Neural cell (in vitro differentiated cells): ENCODE measurements around the gene DZIP1L. TPM values are rescaled to one million over a fixed set of nuclear protein-coding genes. Genes with fewer than 3 reads are reported as not detected.

Experiments
- H2AFZ ChIP-seq: fragments of 200-600, 300-800 bp; sonication (generic), shearing (Covaris generic); 2 replicates; pipeline ENCODE4 v1.6.0; 2014; ENCODE audit warnings: low read depth, mild to moderate bottlenecking, antibody characterized with exemption, low read length, moderate library complexity
- H3F3A ChIP-seq: fragments of 200-600 bp; shearing (Covaris generic); 2 replicates; pipeline ENCODE4 v1.6.1; 2016; ENCODE audit warnings: mild to moderate bottlenecking, moderate library complexity, mixed read lengths, antibody characterized with exemption, low read length; ENCODE audit not compliant: insufficient read depth, poor library complexity, severe bottlenecking
- H3K27ac ChIP-seq: fragments of 200-600, 300-800 bp; sonication (generic), shearing (Covaris generic); 2 replicates; pipeline ENCODE4 v1.5.1; 2014; ENCODE audit warnings: mild to moderate bottlenecking, low read length, moderate library complexity
- H3K27me3 ChIP-seq: fragments of 300-800, 200-600 bp; sonication (generic), shearing (Covaris generic); 2 replicates; pipeline ENCODE4 v1.6.0; 2014; ENCODE audit warnings: mild to moderate bottlenecking, low read depth, low read length, moderate library complexity; ENCODE audit not compliant: insufficient read depth
- H3K36me3 ChIP-seq: fragments of 300-800, 200-600 bp; sonication (generic), shearing (Covaris generic); 2 replicates; pipeline ENCODE4 v1.5.1; 2014; ENCODE audit warnings: mild to moderate bottlenecking, antibody characterized with exemption, low read length, moderate library complexity; ENCODE audit not compliant: insufficient read depth
- H3K4me2 ChIP-seq: fragments of 300-800, 200-600 bp; sonication (generic), shearing (Covaris generic); 2 replicates; pipeline ENCODE4 v1.6.0; 2014; ENCODE audit warnings: mild to moderate bottlenecking, low read length
- H3K4me3 ChIP-seq: fragments of 300-800, 200-600 bp; sonication (generic), shearing (Covaris generic); 2 replicates; pipeline ENCODE4 v1.5.1; 2014; ENCODE audit warnings: mild to moderate bottlenecking, low read length, moderate library complexity
- H3K79me2 ChIP-seq: fragments of 200-600 bp; shearing (Covaris generic); replicated peaks from 2 replicates; pipeline ENCODE4 v1.6.0; 2014; ENCODE audit warnings: mild to moderate bottlenecking, low read length, moderate library complexity; ENCODE audit not compliant: insufficient read depth
- H3K9ac ChIP-seq: fragments of 300-800, 200-600 bp; sonication (generic), shearing (Covaris generic); 2 replicates; pipeline ENCODE4 v1.6.1; 2016; ENCODE audit warnings: mild to moderate bottlenecking, low read length, mixed read lengths
- H3K9me2 ChIP-seq: fragments of 200-600 bp; shearing (Covaris generic); 2 replicates; pipeline ENCODE4 v1.6.1; 2016; ENCODE audit warnings: mild to moderate bottlenecking, low read length, mixed read lengths; ENCODE audit not compliant: insufficient read depth
- H3K9me3 ChIP-seq: fragments of 200-600, 300-800 bp; sonication (generic), shearing (Covaris generic); 2 replicates; pipeline ENCODE4 v1.6.1; 2016; ENCODE audit warnings: mild to moderate bottlenecking, mixed run types, low read length, moderate library complexity, mixed read lengths
- H4K20me1 ChIP-seq: fragments of 200-600 bp; shearing (Covaris generic); 2 replicates; pipeline ENCODE4 v1.6.1; 2016; ENCODE audit warnings: mild to moderate bottlenecking, mixed run types; ENCODE audit not compliant: insufficient read depth
- EP300 ChIP-seq: fragments of 450-650 bp; conservative IDR thresholded peaks from 2 replicates; pipeline ENCODE4 v1.6.1; 2014; ENCODE audit warnings: antibody characterized with exemption, mild to moderate bottlenecking, moderate library complexity; ENCODE audit not compliant: poor library complexity, severe bottlenecking
- EZH2 ChIP-seq: fragments of 200-600, 300-800 bp; shearing (Covaris generic), sonication (generic); IDR thresholded peaks from 2 replicates; pipeline ENCODE4 v1.6.1; 2014; ENCODE audit warnings: antibody characterized with exemption, low read length, borderline replicate concordance, mild to moderate bottlenecking; ENCODE audit not compliant: insufficient read depth, poor library complexity, severe bottlenecking
- MXI1 ChIP-seq: fragments of 450-650 bp; conservative IDR thresholded peaks from 2 replicates; pipeline ENCODE4 v1.6.1; 2014; ENCODE audit warnings: antibody characterized with exemption, mild to moderate bottlenecking; ENCODE audit not compliant: poor library complexity, severe bottlenecking
- POLR2AphosphoS5 ChIP-seq: IDR thresholded peaks from 2 replicates; pipeline ENCODE4 v1.6.1; 2012
- RAD21 ChIP-seq: fragments of 450-650 bp; conservative IDR thresholded peaks from 2 replicates; pipeline ENCODE4 v1.6.1; 2014; ENCODE audit warnings: antibody characterized with exemption, mild to moderate bottlenecking, moderate library complexity
- SMC3 ChIP-seq: fragments of 450-650 bp; conservative IDR thresholded peaks from 2 replicates; pipeline ENCODE4 v1.6.1; 2014; ENCODE audit warnings: antibody characterized with exemption, mild to moderate bottlenecking, moderate library complexity; ENCODE audit not compliant: poor library complexity
- TAF1 ChIP-seq: IDR thresholded peaks from 2 replicates; pipeline ENCODE4 v1.6.1; 2012; ENCODE audit warnings: low read depth
- polyA plus RNA-seq: library from polyadenylated mRNA; depleted of rRNA; stranded (reverse); fragments of >200 nt; gene quantifications from 2 replicates; pipeline ENCODE4 v1.2.3, GENCODE V29; 2014
- TF ChIP-seq, protein P1 (sequence below): fragments of 450-650 bp; IDR thresholded peaks from 2 replicates; pipeline ENCODE4 v1.5.1; 2014; ENCODE audit warnings: antibody characterized with exemption, mild to moderate bottlenecking, moderate library complexity; ENCODE audit not compliant: poor library complexity, severe bottlenecking
- TF ChIP-seq, protein P2 (sequence below): IDR thresholded peaks from 2 replicates; pipeline ENCODE4 v1.6.1; 2012; ENCODE audit warnings: borderline replicate concordance

DZIP1L gene
- polyA plus RNA-seq, 1 donor from 2014 or later = 1.7 TPM

DNA sequence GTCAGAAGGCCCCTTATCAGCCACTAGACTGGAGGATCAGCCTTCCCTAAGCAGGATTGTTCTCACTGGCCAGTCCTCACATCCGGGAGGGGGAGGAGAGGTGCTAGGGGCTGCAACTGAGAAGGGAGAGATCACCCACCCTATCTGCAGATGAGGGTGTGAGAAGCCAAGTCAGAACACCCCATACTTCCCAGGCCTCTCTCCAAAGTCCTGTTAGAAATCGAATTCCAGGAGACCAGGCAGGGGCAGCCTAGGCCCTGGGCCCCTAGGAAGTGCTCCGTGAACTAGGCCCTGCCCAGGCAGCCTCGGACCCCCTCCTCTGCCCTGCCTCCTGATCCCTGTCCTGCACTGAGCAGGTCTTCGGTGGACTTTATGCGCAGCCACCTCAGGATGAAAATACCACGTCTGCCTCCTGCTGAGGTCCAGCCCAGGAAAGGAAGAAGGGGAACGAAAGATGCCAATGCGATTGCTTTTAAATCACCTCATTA is 933 bp downstream of the DZIP1L start:
- Histone ChIP-seq H3K9ac (peak overlapping the region; percentile 65), H3K27ac (no peak overlapping the region), H3K36me3 (no peaks in the 10 kb centered on the region), H4K20me1 (no peaks in the 10 kb centered on the region), H3K4me2 (peak overlapping the region; percentile 48), H3K4me3 (peak overlapping the region; percentile 91), H3K9me2 (no peaks in the 10 kb centered on the region), H3K79me2 (peaks cover 6% of the 10 kb centered on the region), H3F3A (no peaks in the 10 kb centered on the region), H3K27me3 (no peaks in the 10 kb centered on the region), H2AFZ (no peak overlapping the region), H3K9me3 (no peaks in the 10 kb centered on the region)
- TF ChIP-seq, protein P1, sequence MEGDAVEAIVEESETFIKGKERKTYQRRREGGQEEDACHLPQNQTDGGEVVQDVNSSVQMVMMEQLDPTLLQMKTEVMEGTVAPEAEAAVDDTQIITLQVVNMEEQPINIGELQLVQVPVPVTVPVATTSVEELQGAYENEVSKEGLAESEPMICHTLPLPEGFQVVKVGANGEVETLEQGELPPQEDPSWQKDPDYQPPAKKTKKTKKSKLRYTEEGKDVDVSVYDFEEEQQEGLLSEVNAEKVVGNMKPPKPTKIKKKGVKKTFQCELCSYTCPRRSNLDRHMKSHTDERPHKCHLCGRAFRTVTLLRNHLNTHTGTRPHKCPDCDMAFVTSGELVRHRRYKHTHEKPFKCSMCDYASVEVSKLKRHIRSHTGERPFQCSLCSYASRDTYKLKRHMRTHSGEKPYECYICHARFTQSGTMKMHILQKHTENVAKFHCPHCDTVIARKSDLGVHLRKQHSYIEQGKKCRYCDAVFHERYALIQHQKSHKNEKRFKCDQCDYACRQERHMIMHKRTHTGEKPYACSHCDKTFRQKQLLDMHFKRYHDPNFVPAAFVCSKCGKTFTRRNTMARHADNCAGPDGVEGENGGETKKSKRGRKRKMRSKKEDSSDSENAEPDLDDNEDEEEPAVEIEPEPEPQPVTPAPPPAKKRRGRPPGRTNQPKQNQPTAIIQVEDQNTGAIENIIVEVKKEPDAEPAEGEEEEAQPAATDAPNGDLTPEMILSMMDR = no peak
- TF ChIP-seq EP300 (no peak), RAD21 (no peak), MXI1 (no peak), EZH2 (no peak), TAF1 (no peak), SMC3 (no peak), POLR2AphosphoS5 (no peak)
- TF ChIP-seq, protein P2, sequence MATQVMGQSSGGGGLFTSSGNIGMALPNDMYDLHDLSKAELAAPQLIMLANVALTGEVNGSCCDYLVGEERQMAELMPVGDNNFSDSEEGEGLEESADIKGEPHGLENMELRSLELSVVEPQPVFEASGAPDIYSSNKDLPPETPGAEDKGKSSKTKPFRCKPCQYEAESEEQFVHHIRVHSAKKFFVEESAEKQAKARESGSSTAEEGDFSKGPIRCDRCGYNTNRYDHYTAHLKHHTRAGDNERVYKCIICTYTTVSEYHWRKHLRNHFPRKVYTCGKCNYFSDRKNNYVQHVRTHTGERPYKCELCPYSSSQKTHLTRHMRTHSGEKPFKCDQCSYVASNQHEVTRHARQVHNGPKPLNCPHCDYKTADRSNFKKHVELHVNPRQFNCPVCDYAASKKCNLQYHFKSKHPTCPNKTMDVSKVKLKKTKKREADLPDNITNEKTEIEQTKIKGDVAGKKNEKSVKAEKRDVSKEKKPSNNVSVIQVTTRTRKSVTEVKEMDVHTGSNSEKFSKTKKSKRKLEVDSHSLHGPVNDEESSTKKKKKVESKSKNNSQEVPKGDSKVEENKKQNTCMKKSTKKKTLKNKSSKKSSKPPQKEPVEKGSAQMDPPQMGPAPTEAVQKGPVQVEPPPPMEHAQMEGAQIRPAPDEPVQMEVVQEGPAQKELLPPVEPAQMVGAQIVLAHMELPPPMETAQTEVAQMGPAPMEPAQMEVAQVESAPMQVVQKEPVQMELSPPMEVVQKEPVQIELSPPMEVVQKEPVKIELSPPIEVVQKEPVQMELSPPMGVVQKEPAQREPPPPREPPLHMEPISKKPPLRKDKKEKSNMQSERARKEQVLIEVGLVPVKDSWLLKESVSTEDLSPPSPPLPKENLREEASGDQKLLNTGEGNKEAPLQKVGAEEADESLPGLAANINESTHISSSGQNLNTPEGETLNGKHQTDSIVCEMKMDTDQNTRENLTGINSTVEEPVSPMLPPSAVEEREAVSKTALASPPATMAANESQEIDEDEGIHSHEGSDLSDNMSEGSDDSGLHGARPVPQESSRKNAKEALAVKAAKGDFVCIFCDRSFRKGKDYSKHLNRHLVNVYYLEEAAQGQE = no peak

DNA sequence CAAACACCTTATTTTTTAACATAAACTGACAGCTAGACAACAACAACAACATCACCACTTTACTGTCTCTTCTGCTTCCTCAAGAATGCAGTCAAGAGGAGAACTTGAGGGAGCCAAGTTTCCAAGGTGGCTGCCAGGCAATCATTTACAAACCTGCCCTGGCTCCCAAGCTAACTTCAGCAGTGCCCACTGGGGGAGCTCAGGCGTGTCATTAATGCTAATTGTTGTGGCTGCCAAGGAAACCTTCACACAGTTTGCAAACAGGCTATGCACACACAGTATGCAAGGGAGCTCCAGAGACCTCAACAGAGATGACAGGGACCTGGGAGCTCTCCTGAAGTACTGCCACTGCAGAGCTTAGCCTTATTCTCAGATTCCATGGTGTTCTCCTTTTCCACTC is 2.1 kb downstream of the DZIP1L start:
- Histone ChIP-seq H3K27ac (no peak overlapping the region), H4K20me1 (no peaks in the 10 kb centered on the region), H3K9me3 (no peaks in the 10 kb centered on the region), H3F3A (no peaks in the 10 kb centered on the region), H3K79me2 (peaks cover 6% of the 10 kb centered on the region), H3K9me2 (no peaks in the 10 kb centered on the region), H3K9ac (no peak overlapping the region), H3K4me3 (no peak overlapping the region), H2AFZ (no peak overlapping the region), H3K27me3 (no peaks in the 10 kb centered on the region), H3K36me3 (no peaks in the 10 kb centered on the region), H3K4me2 (no peak overlapping the region)
- TF ChIP-seq TAF1 = no peak
- TF ChIP-seq MXI1 = no peak
- TF ChIP-seq, protein P1 = no peak
- no peak for TF ChIP-seq POLR2AphosphoS5
- no peak for TF ChIP-seq EP300
- no peak for TF ChIP-seq RAD21
- TF ChIP-seq, protein P2 = no peak
- TF ChIP-seq SMC3 = no peak
- no peak for TF ChIP-seq EZH2
